RWPE2 (cell line): Measurements from ENCODE around the gene PRR23E.

Experiments
- ATAC-seq: fragments of 200-7000 bp; cut with Tn5 transposase; 3 replicates; pipeline ENCODE4 v1.9.1; 2021; ENCODE audit warnings: low read depth
- DNase-seq: peaks from one replicate; pipeline ENCODE4 v3.0.0-alpha.2; 2020; ENCODE audit warnings: low spot score
- H3K27ac ChIP-seq: fragments of 450-650 bp; 2 replicates; pipeline ENCODE4 v1.5.1; 2017; ENCODE audit warnings: mild to moderate bottlenecking; ENCODE audit not compliant: poor library complexity, severe bottlenecking
- H3K27me3 ChIP-seq: fragments of 250-450 bp; sonication (Bioruptor Pico); 2 replicates; pipeline ENCODE4 v1.5.1; 2021; ENCODE audit warnings: mild to moderate bottlenecking, moderate library complexity; ENCODE audit not compliant: insufficient read depth, poor library complexity, severe bottlenecking
- H3K36me3 ChIP-seq: fragments of 250-450 bp; sonication (Bioruptor Pico); 2 replicates; pipeline ENCODE4 v1.5.1; 2020; ENCODE audit warnings: low read depth, mild to moderate bottlenecking, moderate library complexity
- H3K4me1 ChIP-seq: fragments of 250-450 bp; sonication (Bioruptor Pico); 2 replicates; pipeline ENCODE4 v1.5.1; 2021; ENCODE audit warnings: mild to moderate bottlenecking, moderate library complexity; ENCODE audit not compliant: insufficient read depth, poor library complexity, severe bottlenecking
- H3K4me3 ChIP-seq: fragments of 250-450 bp; sonication (Bioruptor Pico); 2 replicates; pipeline ENCODE4 v1.5.1; 2021; ENCODE audit warnings: mild to moderate bottlenecking, moderate library complexity; ENCODE audit not compliant: severe bottlenecking
- H3K9me3 ChIP-seq: fragments of 250-450 bp; sonication (Bioruptor Pico); 2 replicates; pipeline ENCODE4 v1.5.1; 2021; ENCODE audit warnings: mild to moderate bottlenecking, moderate library complexity; ENCODE audit not compliant: severe bottlenecking
- CTCF ChIP-seq: fragments of 450-650 bp; IDR thresholded peaks from one replicate; pipeline ENCODE4 v1.5.1; 2017; ENCODE audit warnings: mild to moderate bottlenecking, moderate library complexity; ENCODE audit not compliant: poor library complexity, severe bottlenecking

Gene PRR23E

DNA sequence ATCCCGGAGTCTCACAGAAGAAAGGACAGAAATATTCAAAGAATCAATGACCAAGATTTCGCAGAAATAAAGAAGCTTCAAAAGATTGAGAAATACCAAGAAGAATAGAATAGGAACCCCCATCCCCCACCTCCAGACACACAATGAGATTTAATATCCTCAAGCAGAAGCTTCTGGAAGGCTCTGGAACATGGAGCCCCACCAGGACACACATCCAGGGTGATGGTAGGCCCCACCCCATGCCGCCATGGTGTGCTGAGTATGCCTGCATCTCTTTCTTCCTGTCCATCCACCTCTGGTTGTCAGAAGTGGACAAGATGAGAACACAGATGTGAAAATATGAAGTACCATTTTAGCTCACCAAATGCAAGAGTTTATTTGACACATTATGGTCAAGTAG lies 19.3 kb downstream of the PRR23E start:
- TF ChIP-seq CTCF, result no peak

GRCh38 chr3:127212711-127213110 lies 19.8 kb downstream of the PRR23E start:
- peaks cover 7% of the 10 kb centered on the region for H3K4me1 ChIP-seq
- no peak for TF ChIP-seq CTCF
- no peak overlapping the region for H3K4me3 ChIP-seq
- DNase-seq, result no peak
- no peak overlapping the region for H3K27ac ChIP-seq
- H3K36me3 ChIP-seq, result no peaks in the 10 kb centered on the region
- H3K27me3 ChIP-seq, result no peaks in the 10 kb centered on the region
- H3K9me3 ChIP-seq, result no peaks in the 10 kb centered on the region
- ATAC-seq, result no peak

More for the DNA sequence above, 19.3 kb downstream of the PRR23E start:
- H3K27ac ChIP-seq, result no peak overlapping the region
- ATAC-seq (no peak), DNase-seq (no peak)
- H3K9me3 ChIP-seq, result no peaks in the 10 kb centered on the region
- H3K4me3 ChIP-seq, result no peak overlapping the region
- H3K36me3 ChIP-seq, result no peaks in the 10 kb centered on the region
- H3K27me3 ChIP-seq, result no peaks in the 10 kb centered on the region
- H3K4me1 ChIP-seq, result peaks cover 4% of the 10 kb centered on the region

- Histone ChIP-seq H3K4me1 (peaks cover 11% of the 10 kb centered on the region), H3K27me3 (no peaks in the 10 kb centered on the region), H3K4me3 (no peak overlapping the region), H3K36me3 (no peaks in the 10 kb centered on the region), H3K27ac (no peak overlapping the region), H3K9me3 (no peaks in the 10 kb centered on the region)
- ATAC-seq, result no peak
- no peak for TF ChIP-seq CTCF
- DNase-seq, result no peak
Measured at GRCh38 chr3:127213381-127213918, 20.5 kb downstream of the PRR23E start.

DNA sequence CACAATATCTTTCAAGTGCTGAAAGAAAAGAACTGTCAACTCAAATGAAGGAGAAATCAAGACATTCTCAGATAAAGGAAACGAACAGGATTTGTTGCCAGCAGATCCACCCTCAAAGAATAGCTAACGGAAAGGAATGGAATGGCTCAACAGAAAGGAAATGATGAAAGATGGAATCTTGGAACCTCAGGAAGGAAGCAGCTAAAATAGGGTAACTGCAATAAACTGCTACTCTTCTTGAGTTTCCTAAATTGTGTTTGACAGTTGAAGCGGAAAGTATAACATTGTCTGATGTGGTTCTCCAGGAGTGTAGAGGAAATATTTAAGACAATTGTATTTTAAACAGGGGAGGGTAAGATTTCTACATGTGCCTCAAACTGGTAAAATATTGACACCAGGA lies 22.0 kb downstream of the PRR23E start:
- no peak for DNase-seq

More for the DNA sequence above, 22.0 kb downstream of the PRR23E start:
- Histone ChIP-seq H3K27ac (no peak overlapping the region), H3K9me3 (no peaks in the 10 kb centered on the region), H3K4me3 (no peak overlapping the region), H3K27me3 (no peaks in the 10 kb centered on the region), H3K36me3 (no peaks in the 10 kb centered on the region), H3K4me1 (peaks cover 11% of the 10 kb centered on the region)
- ATAC-seq, result no peak
- TF ChIP-seq CTCF, result no peak
